HG03571 (cell line): ENCODE data around the gene KLKB1.

ENCODE experiments used
- ATAC-seq: cut with Tn5 transposase; IDR thresholded peaks from one replicate; pipeline ENCODE4 v1.9.1; 2021; ENCODE audit not compliant: unreplicated experiment

Gene KLKB1

GRCh38 chr4:186304866-186305505 is 77.7 kb downstream of the KLKB1 start:
- no peak for ATAC-seq

GRCh38 chr4:186307497-186307896 is 80.2 kb downstream of the KLKB1 start:
- ATAC-seq = no peak

- ATAC-seq = no peak
Measured at GRCh38 chr4:186307916-186308315, 80.6 kb downstream of the KLKB1 start.
